ENCODE results near the gene ELF2. TPM values are rescaled to one million over a fixed set of nuclear protein-coding genes. Genes with fewer than 3 reads are reported as not detected.
"Not testable (repeated sequence)": the region's sequence is repeated elsewhere in the genome, so short reads cannot be mapped to it uniquely, and the experiment has no call there.

ELF2 gene
- total RNA-seq, 1 donor, result 45.8 TPM

- H3K4me3 ChIP-seq (ENCODE audit: low read depth, low read length), result no peak overlapping the region
- TF ChIP-seq, protein P1, sequence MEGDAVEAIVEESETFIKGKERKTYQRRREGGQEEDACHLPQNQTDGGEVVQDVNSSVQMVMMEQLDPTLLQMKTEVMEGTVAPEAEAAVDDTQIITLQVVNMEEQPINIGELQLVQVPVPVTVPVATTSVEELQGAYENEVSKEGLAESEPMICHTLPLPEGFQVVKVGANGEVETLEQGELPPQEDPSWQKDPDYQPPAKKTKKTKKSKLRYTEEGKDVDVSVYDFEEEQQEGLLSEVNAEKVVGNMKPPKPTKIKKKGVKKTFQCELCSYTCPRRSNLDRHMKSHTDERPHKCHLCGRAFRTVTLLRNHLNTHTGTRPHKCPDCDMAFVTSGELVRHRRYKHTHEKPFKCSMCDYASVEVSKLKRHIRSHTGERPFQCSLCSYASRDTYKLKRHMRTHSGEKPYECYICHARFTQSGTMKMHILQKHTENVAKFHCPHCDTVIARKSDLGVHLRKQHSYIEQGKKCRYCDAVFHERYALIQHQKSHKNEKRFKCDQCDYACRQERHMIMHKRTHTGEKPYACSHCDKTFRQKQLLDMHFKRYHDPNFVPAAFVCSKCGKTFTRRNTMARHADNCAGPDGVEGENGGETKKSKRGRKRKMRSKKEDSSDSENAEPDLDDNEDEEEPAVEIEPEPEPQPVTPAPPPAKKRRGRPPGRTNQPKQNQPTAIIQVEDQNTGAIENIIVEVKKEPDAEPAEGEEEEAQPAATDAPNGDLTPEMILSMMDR (IDR thresholded peaks at IDR 0.05; ENCODE audit: insufficient read depth, low read depth, low read length), result no peak
- DNase-seq (ENCODE audit: low read depth), result no peak
These were observed 149.2 kb downstream of the ELF2 start for GRCh38 chr4:139027776-139028175.

DNA sequence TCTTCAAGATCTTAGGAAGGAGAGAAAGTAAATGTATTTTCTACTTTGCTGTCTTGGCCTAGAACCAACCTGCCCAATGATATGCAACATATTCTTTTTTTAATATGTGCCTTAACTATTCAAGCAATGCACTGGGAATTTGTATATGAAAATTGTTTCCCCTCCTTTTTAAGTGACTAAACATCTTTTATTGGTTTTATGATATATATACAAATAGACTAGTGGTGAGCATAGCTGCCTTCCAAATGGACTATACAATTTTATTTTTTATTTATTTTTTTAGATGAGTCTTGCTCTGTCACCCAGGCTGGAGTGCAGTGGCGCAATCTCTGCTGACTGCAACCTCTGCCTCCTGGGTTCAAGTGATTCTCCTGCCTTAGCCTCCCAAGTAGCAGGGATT is 151.2 kb downstream of the ELF2 start:
- no peak overlapping the region for H3K4me3 ChIP-seq (ENCODE audit: low read depth, low read length)
- TF ChIP-seq, protein P1 (IDR thresholded peaks at IDR 0.05; ENCODE audit: insufficient read depth, low read depth, low read length), result no peak
- no peak for DNase-seq (ENCODE audit: low read depth)

GRCh38 chr4:139024686-139025085 is 152.3 kb downstream of the ELF2 start:
- no peak overlapping the region for H3K4me3 ChIP-seq (ENCODE audit: low read depth, low read length)
- no peak for DNase-seq (ENCODE audit: low read depth)
- TF ChIP-seq, protein P1 (IDR thresholded peaks at IDR 0.05; ENCODE audit: insufficient read depth, low read depth, low read length), result no peak

DNA sequence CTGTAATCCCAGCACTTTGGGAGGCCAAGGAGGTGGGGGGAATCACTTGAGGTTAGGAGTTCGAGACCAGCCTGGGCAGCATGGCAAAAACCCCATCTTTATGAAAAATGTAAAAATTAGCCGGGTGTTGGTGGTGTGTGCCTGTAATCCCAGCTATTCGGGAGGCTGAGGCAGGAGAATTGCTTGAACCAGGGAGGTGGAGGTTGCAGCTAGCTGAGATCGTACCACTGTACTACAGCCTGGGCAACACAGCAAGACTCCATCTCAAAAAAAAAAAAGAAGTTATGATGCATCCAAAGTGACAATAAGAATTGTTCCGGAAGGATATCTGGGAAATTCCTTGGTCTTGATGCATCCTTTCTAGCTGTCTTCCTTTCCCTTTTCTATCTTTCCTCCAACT is 154.2 kb downstream of the ELF2 start:
- TF ChIP-seq, protein P1 (IDR thresholded peaks at IDR 0.05; ENCODE audit: insufficient read depth, low read depth, low read length), result no peak
- no peak overlapping the region for H3K4me3 ChIP-seq (ENCODE audit: low read depth, low read length)
- no peak for DNase-seq (ENCODE audit: low read depth)

GRCh38 chr4:139021071-139021470 is 155.9 kb downstream of the ELF2 start:
- H3K4me3 ChIP-seq (ENCODE audit: low read depth, low read length); DNase-seq (ENCODE audit: low read depth): not testable (repeated sequence)

- DNase-seq (ENCODE audit: low read depth), result no peak
- no peak overlapping the region for H3K4me3 ChIP-seq (ENCODE audit: low read depth, low read length)
- TF ChIP-seq, protein P1 (IDR thresholded peaks at IDR 0.05; ENCODE audit: insufficient read depth, low read depth, low read length), result no peak
These were observed 156.6 kb downstream of the ELF2 start for GRCh38 chr4:139020384-139020783.

GRCh38 chr4:139018971-139019758 is 157.9 kb downstream of the ELF2 start:
- DNase-seq (ENCODE audit: low read depth), result peak; percentile 81
- TF ChIP-seq, protein P1 (IDR thresholded peaks at IDR 0.05; ENCODE audit: insufficient read depth, low read depth, low read length), result no peak
- peak overlapping the region; percentile 14 for H3K4me3 ChIP-seq (ENCODE audit: low read depth, low read length)
